Activated CD8-positive, alpha-beta memory T cell treated with anti-CD3 and anti-CD28 coated beads, Interleukin-2, amount 50 U/mL, for 1 hour (primary cell): Measurements from ENCODE around the gene FAM221B.

ENCODE experiments used
- DNase-seq: peaks from one replicate; pipeline ENCODE4 v3.0.0-alpha.2; 2020; ENCODE audit errors: extremely low read depth

The FAM221B gene, protein sequence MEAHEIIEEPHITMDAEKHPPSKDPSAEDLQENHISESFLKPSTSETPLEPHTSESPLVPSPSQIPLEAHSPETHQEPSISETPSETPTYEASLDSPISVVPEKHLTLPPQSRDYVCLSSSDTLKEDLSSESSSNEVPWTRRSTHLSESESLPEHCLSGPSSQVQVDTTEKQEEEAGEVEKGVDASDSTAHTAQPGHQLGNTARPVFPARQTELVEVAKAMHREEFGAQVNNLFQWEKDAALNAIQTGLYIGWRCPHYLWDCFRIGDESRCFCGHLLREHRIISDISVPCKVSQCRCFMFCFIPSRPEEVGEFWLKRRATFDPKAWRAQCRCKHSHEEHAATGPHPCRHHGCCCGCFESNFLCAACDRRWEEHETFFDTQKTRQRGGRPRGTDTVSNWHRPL

GRCh38 chr9:35828716-35829083, at the start of gene FAM221B:
TSS of gene FAM221B (minus strand) at chr9:35828732. CDS start at chr9:35826161, 2,571 bp downstream.
- DNase-seq = no peak

GRCh38 chr9:35872505-35872904, 44.0 kb upstream of the FAM221B start:
- no peak for DNase-seq

GRCh38 chr9:35871545-35871944, 43.0 kb upstream of the FAM221B start:
- DNase-seq = no peak

DNA sequence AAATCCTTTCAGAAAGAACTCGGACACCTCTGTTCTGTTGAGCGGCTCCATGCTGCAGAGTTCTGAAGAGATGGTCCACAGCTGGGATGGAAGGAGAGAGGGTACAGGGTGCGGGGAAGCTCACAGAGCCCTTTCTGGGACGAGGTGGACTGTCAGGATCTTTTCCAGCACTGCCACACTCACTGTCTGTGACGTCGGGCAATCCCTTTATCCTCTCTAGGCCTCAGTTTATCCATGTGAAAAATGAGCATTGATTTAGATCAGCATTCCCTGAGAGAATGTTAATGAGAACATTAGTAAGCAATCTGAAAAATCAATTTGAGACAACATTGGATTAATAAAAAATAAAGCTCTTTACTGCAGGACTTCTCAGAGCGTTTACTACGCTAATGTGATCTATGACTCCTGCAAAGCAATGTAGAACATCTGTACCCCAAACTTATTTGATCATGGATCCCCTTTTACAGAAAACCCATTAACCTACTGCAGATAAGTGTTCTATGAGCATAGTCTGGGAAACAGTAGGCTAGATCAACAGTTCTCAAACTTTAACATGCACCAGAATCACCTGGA, 41.9 kb upstream of the FAM221B start, which contains the start of gene OR13J1:
OR13J1 (minus strand) TSS at position 51 of the 573 bp plus-strand sequence; CDS start at position 51, 0 bp downstream.
- DNase-seq = no peak

DNA sequence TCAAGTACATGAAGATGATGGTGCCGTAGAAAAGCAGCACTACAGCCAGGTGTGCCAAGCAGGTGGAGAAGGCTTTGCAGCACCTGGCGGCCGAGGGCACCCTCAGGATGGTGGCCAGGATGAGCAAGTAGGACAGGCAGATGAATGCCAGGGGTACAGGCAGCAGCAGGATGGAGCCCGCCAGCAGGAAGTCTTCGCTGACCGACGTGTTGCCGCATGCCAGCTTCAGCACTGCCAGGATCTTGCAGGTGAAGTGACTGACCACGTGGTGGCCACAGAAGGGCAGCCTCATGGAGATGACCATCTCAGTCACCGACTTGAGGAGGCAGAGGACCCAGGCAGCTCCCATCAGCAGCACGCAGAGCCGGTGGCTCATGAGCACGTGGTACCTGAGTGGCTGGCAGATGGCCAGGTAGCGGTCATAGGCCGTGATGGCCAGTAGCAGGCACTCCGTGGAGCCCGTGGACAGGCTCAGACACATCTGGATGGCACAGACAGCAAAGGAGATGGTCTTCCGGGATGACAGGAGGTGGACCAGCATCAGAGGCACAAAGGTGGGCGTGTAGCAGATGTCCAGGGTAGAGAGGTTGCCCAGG, 41.2 kb upstream of the FAM221B start:
- DNase-seq = no peak

DNA sequence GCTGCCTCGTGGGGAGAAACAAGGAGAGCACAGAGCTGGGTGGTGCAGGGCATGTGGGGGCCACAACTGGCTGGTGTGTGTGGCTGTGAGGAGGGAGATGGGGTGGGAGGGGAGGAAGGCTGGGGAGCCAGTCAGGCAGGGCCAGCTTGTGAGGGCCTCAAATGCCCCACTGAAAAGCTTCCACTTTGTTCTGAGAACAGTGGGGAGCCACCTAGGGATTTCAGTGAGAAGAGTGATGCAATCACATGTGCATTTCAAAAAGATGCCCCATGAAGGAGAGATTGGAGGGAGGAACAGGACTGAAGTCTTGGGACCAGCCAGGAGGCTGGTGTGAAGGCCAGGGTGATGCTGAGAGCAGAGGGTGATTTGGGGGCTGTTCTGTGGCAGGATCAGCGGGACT, 40.4 kb upstream of the FAM221B start:
- DNase-seq = no peak

DNA sequence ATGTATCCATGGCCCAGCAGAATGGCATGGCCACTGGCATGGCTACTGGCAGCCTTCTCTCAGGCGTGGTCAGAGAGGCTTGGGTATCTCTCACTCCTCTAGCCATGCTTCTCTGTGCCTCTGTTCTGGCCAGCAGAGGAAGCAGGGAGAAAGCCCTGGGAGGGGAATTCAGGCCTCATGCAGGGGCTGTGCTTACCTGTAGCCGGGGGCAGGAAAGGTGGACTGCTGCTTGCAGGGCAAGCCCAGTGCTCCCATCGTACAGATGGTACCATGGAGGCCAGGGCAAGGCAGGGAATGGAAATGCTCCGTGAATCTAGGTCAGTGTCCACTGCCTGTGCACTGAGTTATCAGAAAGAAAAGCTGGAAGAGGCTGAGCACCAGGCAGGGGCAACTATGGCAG, 39.0 kb upstream of the FAM221B start:
- DNase-seq = no peak

GRCh38 chr9:35864695-35865255, 36.2 kb upstream of the FAM221B start:
- no peak for DNase-seq

GRCh38 chr9:35863583-35863982, 35.1 kb upstream of the FAM221B start:
- DNase-seq = no peak

GRCh38 chr9:35862328-35862727, 33.8 kb upstream of the FAM221B start:
- no peak for DNase-seq

DNA sequence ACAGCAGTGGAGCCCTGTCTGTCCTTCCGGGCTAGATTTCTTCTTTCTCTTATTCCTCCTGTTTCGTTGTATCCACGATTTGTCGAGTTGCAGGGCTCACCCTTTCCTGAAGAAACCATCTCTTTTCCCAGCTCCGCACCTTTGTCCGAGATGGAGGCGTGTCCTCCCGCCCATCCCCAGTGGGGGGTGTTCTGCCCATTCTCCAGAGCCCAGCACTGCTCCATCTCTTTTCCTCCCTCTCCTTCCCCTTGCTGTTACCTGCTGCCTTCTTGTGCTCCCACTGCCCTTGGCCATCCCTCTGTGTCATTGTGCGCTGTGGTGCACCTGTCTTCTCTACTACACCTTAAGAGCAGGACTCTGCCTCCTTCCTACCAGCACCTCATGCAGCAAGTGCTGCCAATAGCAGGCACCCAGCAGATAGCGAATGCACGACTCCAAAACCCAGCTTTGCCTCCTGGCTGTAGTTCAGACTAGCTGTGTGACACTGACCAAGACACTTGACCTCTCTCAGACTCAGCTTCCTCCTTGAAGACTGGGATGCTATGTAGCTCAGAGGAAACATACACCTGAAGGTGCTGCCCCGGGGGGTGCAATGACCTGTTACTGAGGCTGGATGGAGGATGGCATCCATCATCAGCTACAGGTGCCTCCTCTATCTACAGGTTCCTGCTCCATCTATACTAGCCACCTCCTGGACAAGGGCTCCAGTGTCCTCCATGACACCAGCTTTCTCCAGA, 32.8 kb upstream of the FAM221B start:
- no peak for DNase-seq

DNA sequence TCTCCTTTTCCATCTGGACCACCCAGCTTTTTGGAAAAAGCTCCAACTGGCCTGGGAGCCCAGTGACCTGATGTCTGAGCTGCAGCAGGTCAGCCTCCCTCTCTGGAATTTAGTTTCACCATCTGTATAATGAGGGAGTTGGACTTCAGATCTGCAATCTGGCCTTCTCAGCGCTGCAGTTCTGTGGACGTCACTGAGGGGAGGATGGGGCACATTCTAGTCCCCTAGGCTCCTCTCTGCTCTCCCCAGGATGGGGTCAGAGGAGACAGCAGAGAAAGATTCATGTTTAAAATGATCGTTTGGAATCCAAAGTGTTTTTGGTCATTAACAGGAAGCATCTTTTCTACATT, 31.4 kb upstream of the FAM221B start:
- DNase-seq = no peak

GRCh38 chr9:35859310-35859989, 30.9 kb upstream of the FAM221B start:
- no peak for DNase-seq

- no peak for DNase-seq
Measured at GRCh38 chr9:35858458-35858857, 29.9 kb upstream of the FAM221B start.

DNA sequence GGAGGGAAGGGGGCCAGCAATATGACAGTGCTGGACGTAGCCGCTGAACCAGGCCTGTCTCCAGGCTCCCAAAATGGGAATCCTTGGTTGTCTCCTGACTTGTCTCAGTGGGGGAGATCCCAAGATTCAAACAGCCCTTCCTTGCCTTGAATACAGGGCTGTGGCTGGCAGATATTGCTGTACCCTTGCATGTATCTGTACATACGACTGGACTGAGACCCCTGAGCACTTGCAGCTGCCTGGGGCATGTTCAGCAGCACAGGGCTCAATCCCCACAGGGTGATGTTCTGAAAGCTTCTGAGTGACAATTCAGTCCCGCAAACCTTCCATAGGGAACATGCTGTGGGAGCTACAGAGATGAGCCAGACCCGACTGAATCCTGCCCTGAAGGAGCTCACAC, 28.4 kb upstream of the FAM221B start:
- no peak for DNase-seq

DNA sequence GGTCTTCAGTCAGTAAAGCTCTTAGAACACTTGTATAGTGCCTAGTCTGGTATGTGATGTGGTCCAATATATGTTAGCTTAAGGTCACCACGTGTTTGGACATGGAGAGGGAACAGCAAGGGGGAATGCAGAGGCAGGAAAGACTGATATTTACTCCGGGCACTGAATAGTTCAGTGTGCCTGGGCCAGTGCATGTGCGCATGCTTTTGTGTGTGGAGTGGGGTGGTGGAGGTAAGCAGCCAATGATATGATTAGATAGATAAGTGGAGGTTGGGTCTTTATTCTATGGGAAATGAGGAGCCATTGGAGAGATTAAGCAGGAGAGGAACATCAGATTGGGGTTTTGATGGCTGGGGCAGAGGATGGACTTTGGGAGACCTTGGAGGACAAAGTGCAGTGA, 27.7 kb upstream of the FAM221B start:
- no peak for DNase-seq

GRCh38 chr9:35854091-35854762, 25.7 kb upstream of the FAM221B start:
- DNase-seq = no peak

GRCh38 chr9:35852876-35853865, 24.6 kb upstream of the FAM221B start:
- DNase-seq = no peak

GRCh38 chr9:35852267-35852815, 23.8 kb upstream of the FAM221B start:
- no peak for DNase-seq
